MM.1S (cell line): ENCODE results near the gene NPEPPS.
A peak's percentile ranks its signal among the peaks of the same experiment; 100 is the strongest.

Experiments used
- DNase-seq: peaks from one replicate; pipeline ENCODE4 v3.0.0-alpha.2; 2015
- H2AFZ ChIP-seq: fragments of 300-600 bp; sonication (generic); 2 replicates; pipeline ENCODE4 v1.6.0; 2016; ENCODE audit warnings: antibody characterized with exemption, low read length
- H3F3A ChIP-seq: fragments of 300-600 bp; sonication (generic); 2 replicates; pipeline ENCODE4 v1.6.1; 2016; ENCODE audit warnings: mild to moderate bottlenecking, antibody characterized with exemption, low read length, moderate library complexity, mixed read lengths; ENCODE audit not compliant: insufficient read depth
- H3K27ac ChIP-seq: fragments of 300-600 bp; sonication (generic); 2 replicates; pipeline ENCODE4 v1.5.1; 2016; ENCODE audit warnings: mild to moderate bottlenecking, low read length
- H3K27me3 ChIP-seq: fragments of 300-600 bp; sonication (generic); replicated peaks from 2 replicates; pipeline ENCODE4 v1.6.0; 2016; ENCODE audit warnings: low read length; ENCODE audit not compliant: insufficient read depth
- H3K36me3 ChIP-seq: fragments of 300-600 bp; sonication (generic); replicated peaks from 2 replicates; pipeline ENCODE4 v1.6.1; 2016; ENCODE audit warnings: mild to moderate bottlenecking, low read length, mixed read lengths; ENCODE audit not compliant: insufficient read depth
- H3K4me1 ChIP-seq: fragments of 300-600 bp; sonication (generic); 2 replicates; pipeline ENCODE4 v1.6.1; 2016; ENCODE audit warnings: low read length, mixed read lengths
- H3K4me2 ChIP-seq: fragments of 300-600 bp; sonication (generic); 2 replicates; pipeline ENCODE4 v1.6.0; 2016; ENCODE audit warnings: low read depth, low read length
- H3K4me3 ChIP-seq: fragments of 300-600 bp; sonication (generic); 2 replicates; pipeline ENCODE4 v1.5.1; 2016; ENCODE audit warnings: low read length, mixed read lengths
- H3K79me2 ChIP-seq: fragments of 300-600 bp; sonication (generic); 2 replicates; pipeline ENCODE4 v1.6.1; 2016; ENCODE audit warnings: mixed run types, low read length, mixed read lengths
- H3K9ac ChIP-seq: fragments of 300-600 bp; sonication (generic); 2 replicates; pipeline ENCODE4 v1.6.1; 2016; ENCODE audit warnings: low read length, mixed read lengths
- H3K9me2 ChIP-seq: fragments of 300-600 bp; sonication (generic); replicated peaks from 2 replicates; pipeline ENCODE4 v1.6.1; 2016; ENCODE audit warnings: mild to moderate bottlenecking, low read length, mixed read lengths; ENCODE audit not compliant: insufficient read depth
- H3K9me3 ChIP-seq: fragments of 300-600 bp; sonication (generic); replicated peaks from 2 replicates; pipeline ENCODE4 v1.6.1; 2016; ENCODE audit warnings: mild to moderate bottlenecking, low read length, mixed read lengths; ENCODE audit not compliant: insufficient read depth
- H4K20me1 ChIP-seq: fragments of 300-600 bp; sonication (generic); 2 replicates; pipeline ENCODE4 v1.6.1; 2016; ENCODE audit warnings: mild to moderate bottlenecking, low read length, moderate library complexity, mixed read lengths; ENCODE audit not compliant: insufficient read depth
- EZH2 ChIP-seq: fragments of 300-600 bp; sonication (generic); optimal IDR thresholded peaks from 2 replicates; pipeline ENCODE3; 2017; ENCODE audit warnings: low read depth, mild to moderate bottlenecking, antibody characterized with exemption, low read length, mixed read lengths
- EZH2phosphoT487 ChIP-seq: fragments of 300-600 bp; sonication (generic); IDR thresholded peaks from 2 replicates; pipeline ENCODE4 v1.6.1; 2018; ENCODE audit warnings: antibody characterized with exemption, low read length
- TF ChIP-seq, protein P1 (sequence below): fragments of 300-600 bp; sonication (generic); IDR thresholded peaks from 2 replicates; pipeline ENCODE4 v1.5.1; 2016; ENCODE audit warnings: antibody characterized with exemption, low read length, mixed read lengths

The NPEPPS gene

DNA sequence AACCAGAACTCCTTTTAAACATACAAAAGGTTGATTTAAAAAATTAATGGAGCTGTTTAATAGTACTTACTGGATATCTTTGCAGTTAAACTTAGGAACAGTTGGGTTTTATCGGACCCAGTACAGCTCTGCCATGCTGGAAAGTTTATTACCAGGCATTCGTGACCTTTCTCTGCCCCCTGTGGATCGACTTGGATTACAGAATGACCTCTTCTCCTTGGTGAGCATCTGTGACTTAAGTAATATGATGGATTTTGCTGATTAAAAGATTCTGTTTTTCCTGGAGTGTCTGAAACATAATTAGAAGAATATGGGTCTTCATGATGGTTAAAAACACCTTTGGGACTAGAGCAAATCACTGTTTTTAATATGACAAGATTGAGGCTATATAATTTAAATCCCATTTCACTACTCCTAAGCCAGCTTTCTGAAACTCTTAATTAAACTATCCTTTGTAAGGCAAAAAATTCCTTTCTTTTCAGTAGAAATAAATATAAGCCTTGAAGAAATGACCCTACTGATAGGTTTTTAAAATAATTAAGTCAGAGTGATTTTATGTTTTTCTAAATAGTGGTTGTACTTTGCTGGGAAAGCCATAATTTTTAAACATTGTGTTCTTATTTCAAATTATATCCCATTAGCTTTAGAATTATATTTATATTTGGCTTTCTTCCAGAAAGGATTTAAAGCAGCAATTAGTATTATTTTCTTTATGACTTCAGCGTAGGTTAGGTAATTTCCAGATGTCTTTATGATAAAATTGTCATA lies 73.1 kb downstream of the NPEPPS start:
- peaks cover 42% of the 10 kb centered on the region for H3F3A ChIP-seq
- no peak overlapping the region for H2AFZ ChIP-seq
- no peaks in the 10 kb centered on the region for H3K27me3 ChIP-seq
- H3K27ac ChIP-seq: peak overlapping the region; percentile 51; the same call in 1 of the 2 replicates
- no peak overlapping the region for H3K9ac ChIP-seq
- H3K4me1 ChIP-seq: peaks cover 44% of the 10 kb centered on the region
- TF ChIP-seq EZH2: no peak
- TF ChIP-seq, protein P1, sequence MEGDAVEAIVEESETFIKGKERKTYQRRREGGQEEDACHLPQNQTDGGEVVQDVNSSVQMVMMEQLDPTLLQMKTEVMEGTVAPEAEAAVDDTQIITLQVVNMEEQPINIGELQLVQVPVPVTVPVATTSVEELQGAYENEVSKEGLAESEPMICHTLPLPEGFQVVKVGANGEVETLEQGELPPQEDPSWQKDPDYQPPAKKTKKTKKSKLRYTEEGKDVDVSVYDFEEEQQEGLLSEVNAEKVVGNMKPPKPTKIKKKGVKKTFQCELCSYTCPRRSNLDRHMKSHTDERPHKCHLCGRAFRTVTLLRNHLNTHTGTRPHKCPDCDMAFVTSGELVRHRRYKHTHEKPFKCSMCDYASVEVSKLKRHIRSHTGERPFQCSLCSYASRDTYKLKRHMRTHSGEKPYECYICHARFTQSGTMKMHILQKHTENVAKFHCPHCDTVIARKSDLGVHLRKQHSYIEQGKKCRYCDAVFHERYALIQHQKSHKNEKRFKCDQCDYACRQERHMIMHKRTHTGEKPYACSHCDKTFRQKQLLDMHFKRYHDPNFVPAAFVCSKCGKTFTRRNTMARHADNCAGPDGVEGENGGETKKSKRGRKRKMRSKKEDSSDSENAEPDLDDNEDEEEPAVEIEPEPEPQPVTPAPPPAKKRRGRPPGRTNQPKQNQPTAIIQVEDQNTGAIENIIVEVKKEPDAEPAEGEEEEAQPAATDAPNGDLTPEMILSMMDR: no peak
- TF ChIP-seq EZH2phosphoT487: no peak
- peak overlapping the region; percentile 10; the same call in 1 of the 2 replicates for H3K4me2 ChIP-seq
- no peaks in the 10 kb centered on the region for H3K9me2 ChIP-seq
- H3K4me3 ChIP-seq: no peak overlapping the region
- no peaks in the 10 kb centered on the region for H3K9me3 ChIP-seq
- DNase-seq: no peak
- no peaks in the 10 kb centered on the region for H4K20me1 ChIP-seq
- peaks cover 7% of the 10 kb centered on the region for H3K79me2 ChIP-seq
- peaks cover 6% of the 10 kb centered on the region; the same call in 1 of the 2 replicates for H3K36me3 ChIP-seq

DNA sequence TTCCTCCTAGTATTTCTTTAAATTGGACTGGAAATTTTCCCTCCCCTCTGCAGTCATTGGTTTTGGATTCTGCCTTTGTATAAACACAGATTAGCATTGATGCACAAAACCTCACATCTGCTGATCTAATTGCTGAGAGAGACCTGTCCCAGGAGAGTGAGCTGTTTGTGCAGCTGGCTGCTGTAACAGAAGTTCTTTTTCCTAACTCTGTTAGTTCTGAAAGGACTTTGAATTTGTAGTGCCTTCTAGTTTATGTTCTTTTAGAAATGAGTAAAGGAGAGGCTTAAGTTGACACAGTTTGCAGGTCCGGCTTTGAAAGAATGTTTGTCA lies 73.7 kb downstream of the NPEPPS start:
- H4K20me1 ChIP-seq: no peaks in the 10 kb centered on the region
- H3K36me3 ChIP-seq: peaks cover 6% of the 10 kb centered on the region; the same call in 1 of the 2 replicates
- TF ChIP-seq, protein P1: no peak
- TF ChIP-seq EZH2phosphoT487 (no peak), EZH2 (no peak)
- H3K9me2 ChIP-seq: no peaks in the 10 kb centered on the region
- DNase-seq: peak; percentile 63
- H3K27ac ChIP-seq: peak overlapping the region; percentile 51; the same call in 1 of the 2 replicates
- H3F3A ChIP-seq: peaks cover 42% of the 10 kb centered on the region
- no peak overlapping the region for H3K4me3 ChIP-seq
- peaks cover 7% of the 10 kb centered on the region for H3K79me2 ChIP-seq
- no peaks in the 10 kb centered on the region for H3K9me3 ChIP-seq
- no peak overlapping the region for H2AFZ ChIP-seq
- no peaks in the 10 kb centered on the region for H3K27me3 ChIP-seq
- no peak overlapping the region for H3K9ac ChIP-seq
- peaks cover 44% of the 10 kb centered on the region for H3K4me1 ChIP-seq
- H3K4me2 ChIP-seq: peak overlapping the region; percentile 5; the same call in 1 of the 2 replicates

DNA sequence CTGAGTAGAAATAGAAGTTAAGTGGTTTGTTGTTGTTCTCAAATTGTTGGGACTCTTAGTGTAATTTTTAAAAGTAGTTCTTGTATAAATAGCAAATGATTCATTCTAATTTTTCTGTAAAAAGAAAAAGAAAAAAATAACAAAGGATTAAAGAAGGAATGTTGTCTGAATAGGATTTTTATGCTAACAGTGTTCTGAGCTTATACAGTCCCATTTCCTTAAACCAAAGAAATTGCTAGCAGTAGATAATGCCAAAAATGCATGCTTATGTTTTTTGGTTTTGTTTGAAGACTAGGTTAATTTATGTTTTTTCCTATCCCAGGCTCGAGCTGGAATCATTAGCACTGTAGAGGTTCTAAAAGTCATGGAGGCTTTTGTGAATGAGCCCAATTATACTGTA lies 74.1 kb downstream of the NPEPPS start:
- peaks cover 6% of the 10 kb centered on the region; the same call in 1 of the 2 replicates for H3K36me3 ChIP-seq
- TF ChIP-seq, protein P1: no peak
- TF ChIP-seq EZH2phosphoT487 (no peak), EZH2 (no peak)
- H3K4me2 ChIP-seq: peak overlapping the region; percentile 5; the same call in 1 of the 2 replicates
- H3K9ac ChIP-seq: no peak overlapping the region
- no peaks in the 10 kb centered on the region for H3K9me3 ChIP-seq
- peaks cover 7% of the 10 kb centered on the region for H3K79me2 ChIP-seq
- peaks cover 44% of the 10 kb centered on the region for H3K4me1 ChIP-seq
- H3K27me3 ChIP-seq: no peaks in the 10 kb centered on the region
- H2AFZ ChIP-seq: no peak overlapping the region
- DNase-seq: no peak
- H3K27ac ChIP-seq: peak overlapping the region; percentile 51; the same call in 1 of the 2 replicates
- H4K20me1 ChIP-seq: no peaks in the 10 kb centered on the region
- peaks cover 42% of the 10 kb centered on the region for H3F3A ChIP-seq
- H3K4me3 ChIP-seq: no peak overlapping the region
- no peaks in the 10 kb centered on the region for H3K9me2 ChIP-seq
